LoVo (cell line): ENCODE measurements around the gene SLC36A3.
"Not testable (repeated sequence)": the region's sequence is repeated elsewhere in the genome, so short reads cannot be mapped to it uniquely, and the experiment has no call there.

Source experiments
- DNase-seq: peaks from one replicate; pipeline ENCODE4 v3.0.0-alpha.2; 2016; ENCODE audit warnings: low spot score

Gene SLC36A3

DNA sequence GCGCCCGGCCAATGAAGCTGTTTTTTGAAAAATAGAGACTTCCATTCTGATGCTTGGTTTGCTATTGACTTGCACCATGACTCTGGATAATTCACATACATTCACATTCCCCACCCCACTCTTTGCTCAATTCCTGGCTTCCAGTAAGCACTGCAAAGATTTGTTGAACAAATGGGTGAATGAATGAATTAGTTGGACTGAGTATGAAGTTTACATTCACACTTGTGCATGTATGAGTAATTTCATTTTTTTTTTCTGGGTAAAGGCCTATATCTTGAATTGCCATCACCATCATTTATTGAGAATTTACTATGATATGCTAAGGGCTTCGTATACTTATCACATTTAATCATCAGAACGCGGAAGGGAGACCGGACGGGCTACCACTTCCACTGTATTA is 65.9 kb downstream of the SLC36A3 start:
- no peak for DNase-seq

DNA sequence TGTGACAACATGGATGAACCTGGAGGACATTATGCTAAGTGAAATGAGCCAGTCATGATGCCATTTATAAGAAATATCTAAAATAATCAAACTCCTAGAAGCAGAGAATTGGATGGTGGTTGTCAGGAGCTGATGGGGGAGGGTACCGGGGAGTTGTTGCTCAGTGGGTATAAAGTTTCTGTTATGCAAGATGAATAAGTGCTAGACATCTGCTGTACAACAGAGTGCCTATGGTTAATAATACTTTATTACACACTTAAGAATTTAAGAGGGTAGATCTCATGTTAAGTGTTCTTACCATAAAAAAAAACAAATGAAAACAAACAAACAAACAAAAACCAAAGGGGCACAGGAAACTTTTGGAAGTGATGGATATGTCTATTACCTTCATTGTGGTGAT is 66.7 kb downstream of the SLC36A3 start:
- DNase-seq: no peak

DNA sequence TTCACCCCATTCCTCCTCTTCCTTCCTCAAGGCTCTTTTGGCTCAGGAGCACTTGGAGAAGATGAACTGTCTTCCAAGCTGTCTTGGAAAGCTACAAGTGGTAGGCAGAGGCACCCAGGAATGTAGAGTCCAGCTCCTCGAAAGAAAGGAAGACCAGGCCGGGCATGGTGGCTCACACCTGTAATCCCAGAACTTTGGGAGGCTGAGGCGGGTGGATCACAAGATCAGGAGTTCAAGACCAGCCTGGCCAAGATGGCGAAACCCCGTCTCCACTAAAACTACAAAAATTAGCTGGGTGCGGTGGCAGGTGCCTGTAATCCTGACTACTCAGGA is 68.4 kb downstream of the SLC36A3 start:
- not testable (repeated sequence) for DNase-seq

DNA sequence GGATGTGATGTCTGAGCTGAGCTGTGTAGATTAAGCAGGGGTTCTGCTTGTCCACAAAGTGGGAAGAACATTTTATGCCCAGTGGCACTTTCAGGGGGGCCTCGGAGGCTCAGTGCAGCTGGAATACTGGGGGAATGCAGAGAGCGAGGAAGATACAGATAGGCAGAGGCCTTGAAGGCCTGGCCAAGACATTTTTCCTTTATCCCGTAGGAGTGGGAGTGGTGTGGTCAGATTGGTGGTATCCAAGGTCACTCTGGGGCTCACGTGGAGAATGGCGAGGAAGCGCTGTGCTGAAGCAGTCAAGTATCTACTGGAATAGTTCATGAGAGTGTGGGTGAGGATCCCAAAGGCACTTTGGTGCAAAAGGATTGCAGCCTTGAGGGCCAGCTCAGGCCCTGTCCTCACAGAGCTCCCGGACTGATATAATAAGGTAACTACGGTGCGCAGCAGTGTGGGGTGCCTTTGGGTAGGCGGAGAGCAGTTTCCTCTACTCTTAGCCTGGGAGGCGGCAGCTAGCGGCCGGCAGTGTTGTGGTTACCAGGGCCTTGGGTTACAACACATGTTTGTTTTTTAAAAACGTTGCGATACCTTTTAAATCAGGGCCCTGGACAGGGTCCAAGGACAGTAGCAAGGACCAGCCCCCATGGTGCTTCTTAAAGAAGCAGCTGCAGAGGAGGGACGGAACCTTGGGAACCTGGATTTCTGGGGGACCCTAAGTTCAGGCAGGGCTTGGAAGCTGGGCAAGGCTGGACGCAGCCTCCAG is 68.9 kb downstream of the SLC36A3 start:
- no peak for DNase-seq

DNA sequence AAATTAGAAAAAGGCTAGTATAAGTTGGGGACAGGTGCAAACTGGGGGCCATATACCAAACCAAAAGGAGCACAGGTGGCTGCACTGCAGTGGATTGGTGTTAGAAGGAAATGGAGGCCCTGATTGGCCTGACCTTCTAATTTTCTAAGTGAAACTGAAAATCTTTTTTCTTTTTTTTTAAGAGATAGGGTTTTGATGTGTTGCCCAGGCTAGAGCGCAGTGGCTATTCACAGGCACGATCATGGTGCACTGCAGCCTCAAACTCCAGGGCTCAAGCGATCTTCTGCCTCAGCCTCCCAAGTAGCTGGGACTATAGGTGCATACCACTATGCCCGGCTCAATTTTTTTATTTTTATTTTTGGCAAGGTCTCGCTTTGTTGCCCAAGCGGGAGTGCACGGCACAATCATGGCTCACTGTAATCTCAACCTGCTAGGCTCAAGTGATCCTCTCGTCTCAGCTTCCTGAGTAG is 69.9 kb downstream of the SLC36A3 start:
- DNase-seq: no peak

DNA sequence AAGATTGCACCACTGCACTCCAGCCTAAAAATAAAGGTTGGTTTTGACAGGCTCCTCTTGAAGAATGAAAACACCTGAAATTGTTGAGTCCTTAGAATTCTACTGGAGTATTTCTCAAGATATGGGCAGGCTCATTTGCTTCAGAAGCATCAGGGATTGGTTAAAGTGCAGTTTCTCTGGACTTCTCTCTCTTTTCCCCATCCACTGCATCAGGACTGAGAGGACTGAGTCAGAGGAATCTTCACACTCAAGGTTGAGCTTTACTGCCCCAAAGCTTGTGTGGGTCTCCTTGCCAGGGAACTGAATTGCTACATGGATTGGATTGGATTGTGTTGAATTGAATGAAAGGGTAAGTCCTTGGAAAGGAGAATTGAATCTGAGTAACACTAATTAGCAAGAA is 72.2 kb downstream of the SLC36A3 start:
- no peak for DNase-seq

DNA sequence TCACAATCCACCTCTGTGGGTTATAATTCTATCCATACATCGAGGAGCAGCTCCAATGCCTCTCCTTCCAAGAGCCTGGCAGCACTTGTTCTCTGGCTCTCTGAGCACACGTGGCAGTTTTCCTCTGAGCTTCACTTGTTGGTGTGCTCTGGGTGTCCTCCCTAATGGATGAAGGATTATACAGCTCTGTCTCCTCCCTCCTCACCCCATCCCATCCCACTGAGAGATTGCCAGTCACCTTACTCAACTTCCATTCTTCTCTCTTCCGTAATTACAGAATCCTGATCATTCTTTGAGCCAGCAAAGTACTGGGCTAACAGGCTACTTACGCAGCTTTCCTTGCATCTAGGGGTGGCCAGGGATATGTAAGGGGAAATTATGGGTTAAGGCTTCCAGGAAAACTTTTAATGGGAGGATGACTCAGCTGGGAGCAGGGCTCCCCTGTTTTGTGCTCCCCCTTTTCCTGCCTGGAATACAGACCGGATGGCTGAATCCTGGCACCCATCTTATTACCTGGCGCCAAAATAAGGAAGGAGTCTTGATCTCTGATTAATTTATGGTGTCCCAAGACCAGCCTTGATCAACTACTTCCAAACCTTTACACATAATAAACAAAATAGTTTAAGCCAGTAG is 73.4 kb downstream of the SLC36A3 start:
- DNase-seq: no peak

DNA sequence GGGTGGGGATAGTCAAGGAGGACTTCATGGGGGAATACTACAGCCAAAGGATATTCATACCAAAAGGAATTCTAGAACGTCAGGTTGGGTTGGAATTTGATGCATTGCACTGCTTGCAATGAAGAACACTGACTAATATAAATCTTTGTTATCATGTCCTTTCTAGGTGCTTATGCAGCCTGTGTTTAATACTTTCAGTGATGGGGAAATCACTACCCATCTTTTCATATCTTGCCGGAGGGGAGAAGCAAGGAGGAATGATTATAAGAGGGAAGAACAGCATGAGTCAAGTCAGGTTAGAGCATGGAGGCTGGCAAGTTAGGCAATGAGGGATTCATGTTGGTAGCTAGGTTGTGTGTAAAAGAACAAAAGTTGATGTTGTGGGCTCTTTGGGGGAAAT is 74.6 kb downstream of the SLC36A3 start:
- no peak for DNase-seq

DNA sequence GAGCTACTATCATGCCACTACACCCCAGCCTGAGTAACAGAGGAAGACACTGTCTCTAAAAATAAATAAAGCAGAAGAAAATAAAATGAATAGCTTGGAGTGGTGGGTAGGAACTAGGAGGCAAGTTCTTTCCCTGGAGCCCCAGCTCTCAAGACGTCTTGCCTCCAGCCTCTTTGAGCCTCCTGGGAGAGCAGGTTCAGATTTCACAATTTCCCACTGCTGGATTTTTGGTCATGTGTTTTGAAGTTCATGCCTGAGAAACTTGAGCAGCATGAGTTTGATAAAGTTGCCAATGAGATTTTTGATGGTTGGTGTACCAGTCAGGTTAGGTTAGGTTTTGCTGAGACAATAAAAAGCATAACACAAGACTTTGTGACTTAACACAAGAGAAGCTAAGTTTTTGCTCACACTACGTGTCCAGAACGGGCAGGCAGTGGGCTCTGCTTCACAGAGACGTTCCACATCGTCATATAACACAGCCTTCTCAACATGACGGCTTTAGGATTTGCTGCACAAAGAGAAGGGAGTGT is 75.6 kb downstream of the SLC36A3 start:
- no peak for DNase-seq
